ENCODE results near the gene ZGPAT. TPM values are rescaled to one million over a fixed set of nuclear protein-coding genes. Genes with fewer than 3 reads are reported as not detected.
A peak's percentile ranks its signal among the peaks of the same experiment; 100 is the strongest.

The ZGPAT gene
- total and polyA plus RNA-seq, 2 of the 13 experiments (the other 11 are each of a cell fraction or from before 2014, with no cell fraction given), result 23.0 to 41.9 TPM

GRCh38 chr20:63703471-63703975, 4.3 kb upstream of the ZGPAT start:
- H3K9ac ChIP-seq (ENCODE audit: insufficient read depth, low read depth, low read length), result no peak overlapping the region
- 95% methylated on average over 12 of the region's 15 CpGs for WGBS (ENCODE audit: low lambda C conversion rate)
- no peak for ATAC-seq
- H4K20me1 ChIP-seq (ENCODE audit: insufficient read depth, low read length), result peaks cover 10% of the 10 kb centered on the region; the same call in 1 of the 2 replicates
- ChIA-PET POLR2A (interaction anchor here (1.5 to 12.4 kb wide), 3 partner anchors 33 to 161 kb away, joined by 5 to 190 read pairs (median 5); partner anchors contain the start of genes LIME1, SLC2A4RG and TPD52L2), CTCF (ENCODE audit: low intra/inter-chr PET ratio, low total read pairs) (no interaction called here)
- no peak overlapping the region for H3K4me3 ChIP-seq (replicated peaks in 1 of 3; ENCODE audit: insufficient read depth in 1 of 3, low read depth in 2 of 3, low read length in 3 of 3)
- FAIRE-seq, result no peak
- DNase-seq (ENCODE audit: low spot score), result no peak
- H3K79me2 ChIP-seq (ENCODE audit: insufficient read depth, low read length), result peaks cover 26% of the 10 kb centered on the region
- H3K27ac ChIP-seq (ENCODE audit: extremely low read length, insufficient read depth, low read length), result no peak overlapping the region
- H3K4me2 ChIP-seq (ENCODE audit: low read depth, low read length), result no peak overlapping the region
- no TSS peak for BruUV-seq (replicated peaks)
- H2AFZ ChIP-seq (ENCODE audit: low read length), result no peak overlapping the region
- in situ Hi-C loops (cut with HindIII; ENCODE audit: extremely low pct_ligation_motif_present, low pct_unique_long_range_greater_than_20kb), result loop anchor here (10.0 kb wide), 1 partner anchor 81 kb away; no protein-coding TSS in a partner anchor
- H3K27me3 ChIP-seq (ENCODE audit: control insufficient read depth in 1 of 2, insufficient read depth in 2 of 2, low read length in 2 of 2), result no peaks in the 10 kb centered on the region; a peak in 1 of 5 replicates
- peaks cover 17 to 32% of the 10 kb centered on the region in 2 experiments for H3K36me3 ChIP-seq (replicated peaks in 1 of 2; ENCODE audit: control insufficient read depth in 1 of 2, insufficient read depth in 2 of 2, low read length in 2 of 2)
- H3K4me1 ChIP-seq (ENCODE audit: insufficient read depth, low read length), result peaks cover 11% of the 10 kb centered on the region
- intact Hi-C loops (cut with micrococcal nuclease; ENCODE audit: unreplicated experiment), result no loop called here
- H3K9me3 ChIP-seq (ENCODE audit: low read length), result no peaks in the 10 kb centered on the region
- TF ChIP-seq HMG20B (CRISPR knock-in tag; conservative IDR thresholded peaks at IDR 0.05) (no peak), MTA1 (CRISPR knock-in tag; IDR thresholded peaks at IDR 0.05; ENCODE audit: borderline replicate concordance) (no peak), ADNP (CRISPR knock-in tag; IDR thresholded peaks at IDR 0.05) (no peak), ZHX2 (IDR thresholded peaks at IDR 0.05; ENCODE audit: low read depth) (no peak), ZHX2 (CRISPR knock-in tag; IDR thresholded peaks at IDR 0.05; ENCODE audit: borderline replicate concordance) (no peak), CSRNP2 (CRISPR knock-in tag; conservative IDR thresholded peaks at IDR 0.05; ENCODE audit: low read depth) (no peak), ZFP91 (CRISPR knock-in tag; IDR thresholded peaks at IDR 0.05; ENCODE audit: borderline replicate concordance) (no peak), ZNF362 (CRISPR knock-in tag; IDR thresholded peaks at IDR 0.05; ENCODE audit: borderline replicate concordance) (no peak), RBAK (CRISPR knock-in tag; IDR thresholded peaks at IDR 0.05) (no peak), ELF3 (CRISPR knock-in tag; IDR thresholded peaks at IDR 0.05) (no peak), GATAD1 (CRISPR knock-in tag; IDR thresholded peaks at IDR 0.05) (no peak), ZBTB7A (CRISPR knock-in tag; IDR thresholded peaks at IDR 0.05) (0 out of 2 replicates have a peak, but pooled peaks have one; percentile 40), NFIB (CRISPR knock-in tag; IDR thresholded peaks at IDR 0.05; ENCODE audit: borderline replicate concordance) (0 out of 2 replicates have a peak, but pooled peaks have one; percentile 54), ZNF337 (CRISPR knock-in tag; IDR thresholded peaks at IDR 0.05; ENCODE audit: borderline replicate concordance, low read depth) (no peak)
